CD14-positive monocyte (primary cell): ENCODE results near the gene PITPNB. TPM values are rescaled to one million over a fixed set of nuclear protein-coding genes. Genes with fewer than 3 reads are reported as not detected.

Experiments used
- DNase-seq, 3 donors: peaks; one replicate each; pipeline ENCODE4 v3.0.0-alpha.2; 2011 to 2022
- H2AFZ ChIP-seq: 2 replicates; pipeline ENCODE4 v1.6.0; 2012; ENCODE audit warnings: mild to moderate bottlenecking, low read depth, low read length, inconsistent platforms; ENCODE audit not compliant: insufficient read depth, poor library complexity, severe bottlenecking
- H3K27ac ChIP-seq, 2 donors: 1 replicate in 1 of 2; 2 replicates in 1 of 2; pipeline ENCODE4 v1.5.1; 2012 to 2013; ENCODE audit warnings: low read length in 2 of 2, control low read depth in 1 of 2, inconsistent platforms in 1 of 2, low read depth in 1 of 2, mild to moderate bottlenecking in 1 of 2
- H3K27me3 ChIP-seq, 2 donors: one replicate each; pipeline versions ENCODE4 v1.6.0 to v1.6.1; 2011 to 2013; ENCODE audit warnings: low read length in 2 of 2; ENCODE audit not compliant: control insufficient read depth in 2 of 2, insufficient read depth in 2 of 2
- H3K36me3 ChIP-seq, 2 donors: replicated peaks in 1 of 2; 1 replicate in 1 of 2; 2 replicates in 1 of 2; pipeline versions ENCODE4 v1.5.1 to v1.6.1; 2012 to 2013; ENCODE audit warnings: low read length in 2 of 2, control low read depth in 1 of 2, inconsistent platforms in 1 of 2, mild to moderate bottlenecking in 1 of 2; ENCODE audit not compliant: insufficient read depth in 2 of 2, control insufficient read depth in 1 of 2
- H3K4me1 ChIP-seq, 2 donors: 1 replicate in 1 of 2; 2 replicates in 1 of 2; pipeline versions ENCODE4 v1.5.1 to v1.6.1; 2012 to 2013; ENCODE audit warnings: low read length in 2 of 2, control low read depth in 1 of 2, inconsistent platforms in 1 of 2, mild to moderate bottlenecking in 1 of 2, moderate library complexity in 1 of 2; ENCODE audit not compliant: insufficient read depth in 2 of 2, control insufficient read depth in 1 of 2
- H3K4me2 ChIP-seq: replicated peaks from 2 replicates; pipeline ENCODE3; 2012; ENCODE audit warnings: low read length, moderate library complexity, mild to moderate bottlenecking; ENCODE audit not compliant: poor library complexity, severe bottlenecking; ENCODE audit errors: extremely low read depth
- H3K4me3 ChIP-seq, 3 experiments: fragments of 200-600 bp in 1 of 3; sonication (generic) in 1 of 3; replicated peaks in 1 of 3; 1 replicate in 2 of 3; 2 replicates in 1 of 3; pipeline ENCODE4 v1.5.1; 2011 to 2013; ENCODE audit warnings: low read length in 3 of 3, mild to moderate bottlenecking in 3 of 3, control low read depth in 2 of 3, low read depth in 2 of 3, inconsistent platforms in 1 of 3, moderate library complexity in 1 of 3
- H3K79me2 ChIP-seq: 2 replicates; pipeline ENCODE4 v1.6.0; 2012; ENCODE audit warnings: mild to moderate bottlenecking, control low read depth, inconsistent platforms, low read length, moderate library complexity; ENCODE audit not compliant: insufficient read depth
- H3K9ac ChIP-seq: 2 replicates; pipeline ENCODE4 v1.6.0; 2017; ENCODE audit warnings: low read length, mild to moderate bottlenecking; ENCODE audit not compliant: insufficient read depth, poor library complexity, severe bottlenecking
- H3K9me3 ChIP-seq, 2 donors: replicated peaks in 1 of 2; 1 replicate in 1 of 2; 2 replicates in 1 of 2; pipeline versions ENCODE4 v1.5.1 to v1.6.1; 2012 to 2013; ENCODE audit warnings: low read length in 2 of 2, control low read depth in 1 of 2; ENCODE audit not compliant: control insufficient read depth in 1 of 2, insufficient read depth in 1 of 2
- H4K20me1 ChIP-seq: 2 replicates; pipeline ENCODE4 v1.6.0; 2012; ENCODE audit warnings: mild to moderate bottlenecking, low read length, control low read depth, moderate library complexity; ENCODE audit not compliant: insufficient read depth
- H3K27ac Mint-ChIP-seq, 7 donors: one replicate each; pipeline ENCODE4 v1.8.0; 2020; ENCODE audit warnings: mild to moderate bottlenecking in 7 of 7, mixed read lengths in 7 of 7, moderate library complexity in 6 of 7, inconsistent platforms in 2 of 7
- H3K27me3 Mint-ChIP-seq, 3 donors: one replicate each; pipeline ENCODE4 v1.8.0; 2021 to 2022; ENCODE audit warnings: low read depth in 3 of 3, mild to moderate bottlenecking in 3 of 3, mixed read lengths in 3 of 3, moderate library complexity in 3 of 3, inconsistent platforms in 1 of 3
- H3K36me3 Mint-ChIP-seq, 2 donors: one replicate each; pipeline ENCODE4 v1.8.0; 2020; ENCODE audit warnings: mixed read lengths in 2 of 2, inconsistent platforms in 1 of 2, mild to moderate bottlenecking in 1 of 2
- H3K4me1 Mint-ChIP-seq: one replicate; pipeline ENCODE4 v1.8.0; 2020; ENCODE audit warnings: mild to moderate bottlenecking, mixed read lengths
- H3K4me3 Mint-ChIP-seq, 2 donors: one replicate each; pipeline ENCODE4 v1.8.0; 2020; ENCODE audit warnings: mild to moderate bottlenecking in 2 of 2, mixed read lengths in 2 of 2, moderate library complexity in 1 of 2
- H3K9me3 Mint-ChIP-seq, 7 donors: one replicate each; pipeline ENCODE4 v1.8.0; 2020 to 2022; ENCODE audit warnings: mixed read lengths in 7 of 7, mild to moderate bottlenecking in 6 of 7, moderate library complexity in 6 of 7, inconsistent platforms in 2 of 7
- CTCF ChIP-seq: fragments of 200-600 bp; IDR thresholded peaks from one replicate; pipeline ENCODE4 v1.8.0; 2022; ENCODE audit warnings: antibody characterized with exemption, mild to moderate bottlenecking
- WGBS: methylation state at CpG from one replicate; pipeline ENCODE4 v1.1.5; 2013; ENCODE audit warnings: missing lambda C conversion rate; ENCODE audit not compliant: insufficient coverage; 5-methylcytosine and 5-hydroxymethylcytosine counted together
- intact Hi-C, 2 donors: fragments of 100-400 bp; cut with micrococcal nuclease; formaldehyde crosslinking; loops; one replicate each; pipeline versions ENCODE4 v1.15.0 to v1.15.1; 2023
- polyA plus RNA-seq, 3 donors: library from polyadenylated mRNA; depleted of rRNA in 1 of 3; unstranded in 2 of 3; stranded (reverse) in 1 of 3; fragments of 300-500 nt in 2 of 3; fragments of >200 nt in 1 of 3; fragmentation: Illumina TruSeq in 2 of 3; gene quantifications; 1 replicate in 2 of 3; 2 replicates in 1 of 3; pipeline ENCODE4 v1.2.3, GENCODE V29; 2012 to 2021

Gene PITPNB
- polyA plus RNA-seq, 3 donors, result 19.2 to 29.1 (median 25.2) TPM

DNA sequence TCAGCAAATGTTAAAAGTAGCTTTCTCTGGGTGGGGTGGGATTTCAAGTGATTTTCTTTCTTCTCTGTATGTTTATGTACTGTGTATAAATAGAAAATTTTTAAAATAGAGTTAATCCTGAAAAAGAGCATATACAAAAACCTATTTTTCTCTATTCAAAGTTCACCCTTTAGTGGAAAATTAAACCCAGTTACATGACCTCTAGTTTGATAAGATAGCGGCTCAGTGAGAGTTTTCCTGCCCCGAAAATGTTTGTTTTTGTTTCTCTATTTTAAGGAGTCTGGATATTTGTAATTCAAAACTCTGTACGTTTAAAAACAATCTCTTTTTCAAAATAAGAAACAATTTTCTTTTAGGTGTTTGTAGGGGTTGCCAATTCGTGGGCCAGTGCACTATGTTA is 42.1 kb upstream of the PITPNB start:
- H3K9ac ChIP-seq, result no peak overlapping the region
- no peak for DNase-seq
- H4K20me1 ChIP-seq, result no peaks in the 10 kb centered on the region
- Mint-ChIP-seq H3K4me3 (no peak overlapping the region), H3K27ac (no peak overlapping the region), H3K27me3 (peaks cover 0 to 2% (median 0%) of the 10 kb centered on the region in 3 donors), H3K36me3 (no peaks in the 10 kb centered on the region), H3K9me3 (peaks cover 0 to 4% (median 0%) of the 10 kb centered on the region in 7 donors), H3K4me1 (no peaks in the 10 kb centered on the region)
- no peaks in the 10 kb centered on the region for H3K36me3 ChIP-seq
- H3K4me1 ChIP-seq, result no peaks in the 10 kb centered on the region
- no peak overlapping the region for H2AFZ ChIP-seq
- H3K27me3 ChIP-seq, result no peaks in the 10 kb centered on the region
- H3K79me2 ChIP-seq, result no peaks in the 10 kb centered on the region
- no peaks in the 10 kb centered on the region for H3K9me3 ChIP-seq
- H3K4me2 ChIP-seq, result no peak overlapping the region
- H3K27ac ChIP-seq, result no peak overlapping the region
- no peak overlapping the region for H3K4me3 ChIP-seq
- no peak for TF ChIP-seq CTCF
- no CpG with 5 or more reads among the region's 4 CpGs for WGBS
- intact Hi-C loops, result no loop called here

- 92% methylated on average over 6 of the region's 8 CpGs for WGBS
- no peak overlapping the region for H3K9ac ChIP-seq
- H3K4me3 ChIP-seq, result no peak overlapping the region
- TF ChIP-seq CTCF, result no peak
- Mint-ChIP-seq H3K27ac (no peak overlapping the region), H3K27me3 (no peaks in the 10 kb centered on the region), H3K36me3 (no peaks in the 10 kb centered on the region), H3K4me1 (no peaks in the 10 kb centered on the region), H3K4me3 (no peak overlapping the region), H3K9me3 (peaks cover 0 to 4% (median 0%) of the 10 kb centered on the region in 7 donors)
- H3K4me1 ChIP-seq, result no peaks in the 10 kb centered on the region
- H3K9me3 ChIP-seq, result no peaks in the 10 kb centered on the region
- no peaks in the 10 kb centered on the region for H3K79me2 ChIP-seq
- H4K20me1 ChIP-seq, result no peaks in the 10 kb centered on the region
- no peak for DNase-seq
- no peak overlapping the region for H3K4me2 ChIP-seq
- H2AFZ ChIP-seq, result no peak overlapping the region
- intact Hi-C loops, result no loop called here
- no peak overlapping the region for H3K27ac ChIP-seq
- no peaks in the 10 kb centered on the region for H3K27me3 ChIP-seq
- no peaks in the 10 kb centered on the region for H3K36me3 ChIP-seq
Measured at GRCh38 chr22:27959335-27960090, 40.5 kb upstream of the PITPNB start.
